ENCODE measurements around the gene EGFL7. TPM values are rescaled to one million over a fixed set of nuclear protein-coding genes. Genes with fewer than 3 reads are reported as not detected.
A peak's percentile ranks its signal among the peaks of the same experiment; 100 is the strongest.

EGFL7 gene
- total RNA-seq, 1 donor from 2014 or later = 61.5 TPM

DNA sequence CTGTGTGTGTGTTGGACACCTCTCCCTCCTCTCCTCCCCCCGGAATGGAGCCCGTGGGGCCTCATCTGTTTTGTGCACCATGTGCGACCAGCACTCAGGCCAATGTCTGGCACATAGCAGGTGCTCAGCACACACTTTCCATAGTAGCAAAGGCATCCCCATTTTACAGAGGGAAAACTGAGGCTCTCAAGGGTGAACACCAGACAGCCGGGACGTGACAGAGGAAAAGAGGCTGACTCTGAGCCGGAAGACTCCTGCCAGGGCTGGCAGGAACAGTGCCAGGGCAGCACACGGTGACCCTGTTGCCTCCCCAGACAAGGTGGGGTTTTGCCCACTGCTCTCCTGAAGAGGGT lies 26.4 kb downstream of the EGFL7 start:
- ATAC-seq (ENCODE audit: poor library complexity) (no peak), DNase-seq (no peak)
- intact Hi-C loops (cut with DNase I) = loop anchor here (5.0 kb wide), 1 partner anchor 38 kb away; no protein-coding TSS in a partner anchor

DNA sequence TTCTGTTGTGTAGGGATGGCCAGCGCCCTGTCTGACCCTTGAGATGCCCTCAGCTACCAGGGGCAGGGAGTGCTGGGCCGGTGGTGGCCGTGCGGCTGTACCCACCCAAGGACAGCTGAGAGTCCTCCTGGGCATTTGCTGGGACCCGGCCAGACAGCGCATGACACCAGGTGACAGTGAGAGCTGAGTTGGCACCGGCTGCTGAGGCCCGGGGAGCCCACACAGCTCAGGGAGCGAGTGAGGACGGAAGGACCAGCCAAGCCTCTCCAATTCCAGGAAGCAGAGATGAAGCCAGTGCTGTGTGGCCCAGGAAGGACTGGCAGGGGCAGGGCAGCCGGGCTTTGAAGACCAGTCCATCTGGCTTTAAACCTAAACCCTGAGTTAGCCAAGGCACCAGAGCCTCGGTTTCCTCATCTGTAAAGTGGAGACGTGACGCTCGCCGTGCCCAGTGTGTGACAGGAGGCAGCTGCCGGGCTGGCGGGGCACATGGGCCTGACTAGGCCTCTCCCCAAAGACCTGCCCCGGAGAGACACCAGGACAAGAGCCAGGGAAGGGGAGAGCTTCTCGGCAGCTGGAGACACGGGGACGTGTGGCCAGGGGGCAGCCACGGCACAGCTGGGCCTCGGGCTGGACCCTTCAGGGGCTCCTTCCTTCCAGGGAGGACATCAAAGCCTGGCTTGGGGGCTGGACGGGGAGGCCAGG lies 27.5 kb downstream of the EGFL7 start:
- DNase-seq (peak; percentile 88), ATAC-seq (ENCODE audit: poor library complexity) (peak; percentile 50)
- intact Hi-C loops (cut with DNase I) = no loop called here

DNA sequence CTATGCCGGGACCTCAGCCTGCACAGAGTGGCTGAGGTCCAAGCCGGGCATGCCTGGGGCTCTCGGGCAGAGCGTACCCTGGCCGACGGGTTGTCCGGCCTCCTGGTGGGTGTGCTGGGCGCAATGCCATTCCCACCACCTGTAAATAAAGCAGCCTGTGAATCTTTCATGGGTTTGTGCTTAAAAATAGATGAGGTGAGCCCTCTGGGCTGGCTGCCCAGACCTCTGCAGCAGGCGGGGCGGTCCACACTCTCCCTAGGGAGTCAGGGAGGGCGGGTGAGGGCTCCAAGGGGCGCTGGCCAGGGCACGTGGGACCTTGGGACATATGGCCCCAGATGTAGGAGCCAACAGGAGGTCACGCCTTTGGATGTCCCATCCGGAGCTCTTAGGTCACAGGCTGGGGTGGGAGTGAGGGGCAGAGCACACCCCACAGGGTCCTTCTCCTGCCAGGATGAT lies 28.1 kb downstream of the EGFL7 start:
- intact Hi-C loops (cut with DNase I) = no loop called here
- DNase-seq = peak; percentile 82
- peak; percentile 36 for ATAC-seq (ENCODE audit: poor library complexity)

DNA sequence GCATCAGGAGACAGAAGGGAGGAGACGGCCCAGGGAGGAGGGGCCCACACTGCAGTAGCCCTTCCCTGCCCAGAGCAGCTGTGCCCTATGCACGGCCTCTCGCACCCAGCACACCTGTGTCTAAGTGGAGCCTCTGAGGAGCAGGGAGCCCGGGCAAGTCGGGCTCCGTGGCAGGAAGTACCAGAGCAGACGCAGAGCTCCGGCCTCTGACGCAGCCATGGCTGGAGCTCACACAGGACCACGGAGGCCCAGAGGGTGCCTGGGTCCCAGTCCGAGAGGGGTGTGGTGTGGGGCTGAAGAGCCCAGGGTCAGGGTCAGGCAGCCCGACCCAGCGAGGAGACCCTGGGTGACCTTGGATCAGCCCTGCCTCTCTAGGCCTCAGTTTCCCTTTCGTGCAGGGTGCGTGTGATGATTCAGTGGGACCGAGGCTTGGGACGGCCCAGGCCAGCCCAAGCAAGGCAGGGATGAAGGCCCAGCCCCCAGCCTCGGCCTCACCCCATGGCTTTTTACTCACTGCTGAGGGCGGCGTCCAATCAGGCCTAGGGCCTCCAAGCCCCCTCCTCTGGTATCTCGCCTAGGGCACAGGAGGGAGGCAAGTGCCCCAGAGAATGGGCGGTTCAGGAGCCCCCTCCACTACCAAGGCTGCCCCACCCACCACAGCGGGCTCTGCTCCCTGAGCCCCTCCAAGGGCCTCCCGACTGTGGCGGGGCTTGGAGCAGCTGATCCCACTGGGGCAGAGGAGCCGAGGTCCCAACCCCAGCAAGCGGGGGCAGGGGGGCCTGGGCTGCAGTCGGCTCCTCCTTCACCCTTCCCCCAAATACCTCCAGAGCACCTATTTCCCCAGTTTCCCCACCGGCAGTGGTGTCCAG lies 28.8 kb downstream of the EGFL7 start:
- ATAC-seq (ENCODE audit: poor library complexity) (no peak), DNase-seq (no peak)
- intact Hi-C loops (cut with DNase I) = no loop called here

DNA sequence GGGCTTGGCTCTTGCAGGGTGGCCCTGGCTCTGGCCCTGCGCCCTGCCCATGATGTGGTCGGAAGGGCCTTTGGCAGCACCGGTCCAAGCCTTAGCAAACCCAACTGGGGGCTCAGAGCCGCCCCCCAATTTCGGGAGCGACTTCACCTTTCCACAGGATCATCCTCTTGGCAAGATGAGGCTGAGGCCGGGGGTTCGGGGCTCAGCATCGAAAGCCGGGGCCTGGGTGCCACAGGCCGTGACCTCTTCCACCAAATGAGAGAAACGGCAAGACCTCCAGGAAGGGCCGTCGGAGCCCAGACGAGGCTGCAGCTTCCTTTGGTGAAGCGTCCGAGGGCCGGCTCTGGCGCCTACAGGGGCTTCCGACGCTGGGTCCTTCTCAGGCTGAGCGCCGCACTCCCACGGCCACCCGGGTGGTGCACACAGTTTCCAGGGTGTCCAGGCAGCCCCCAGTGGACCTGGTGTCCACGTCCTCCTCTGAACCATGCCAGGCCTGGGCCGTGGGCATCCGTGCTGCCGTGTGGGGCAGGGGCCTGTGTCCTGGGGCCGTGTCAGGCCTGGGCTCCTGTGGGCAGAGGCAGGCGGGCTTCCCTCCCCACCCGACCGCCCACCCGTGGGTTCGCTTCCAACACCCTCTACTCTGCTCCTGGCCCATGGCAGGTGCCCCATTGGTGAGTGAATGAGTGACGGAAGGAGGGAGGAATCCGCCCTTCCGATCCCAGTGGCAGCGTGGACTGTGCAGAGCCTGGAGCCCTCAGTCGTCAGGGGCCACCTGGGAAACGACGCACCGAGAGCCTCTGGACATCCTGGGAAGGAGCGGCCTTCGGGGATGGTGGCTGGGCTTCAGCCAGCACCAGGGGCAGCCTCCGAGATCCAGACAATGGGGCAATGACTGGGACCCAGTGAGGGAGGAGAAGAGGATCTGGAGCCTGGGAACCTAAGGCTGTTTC lies 29.7 kb downstream of the EGFL7 start:
- no peak for DNase-seq
- intact Hi-C loops (cut with DNase I) = no loop called here
- no peak for ATAC-seq (ENCODE audit: poor library complexity)

DNA sequence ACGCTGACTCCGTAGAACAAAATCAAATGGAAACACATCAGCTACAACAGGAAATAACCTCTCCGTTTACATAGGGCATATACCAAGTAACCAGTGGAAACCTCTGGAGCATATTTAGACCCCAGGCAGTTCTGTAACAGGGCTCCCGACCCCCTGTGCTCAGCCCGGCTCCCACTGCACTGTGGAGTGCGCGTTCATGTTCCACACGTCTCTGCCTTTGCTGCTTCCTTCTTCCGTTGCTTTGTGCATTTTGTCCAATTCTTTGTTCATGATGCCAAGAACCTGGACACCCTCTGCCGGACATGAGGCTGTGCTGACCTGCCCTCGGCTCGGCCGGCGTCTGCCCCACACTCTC lies 30.4 kb downstream of the EGFL7 start:
- intact Hi-C loops (cut with DNase I) = no loop called here
- no peak for ATAC-seq (ENCODE audit: poor library complexity)
- DNase-seq = no peak

DNA sequence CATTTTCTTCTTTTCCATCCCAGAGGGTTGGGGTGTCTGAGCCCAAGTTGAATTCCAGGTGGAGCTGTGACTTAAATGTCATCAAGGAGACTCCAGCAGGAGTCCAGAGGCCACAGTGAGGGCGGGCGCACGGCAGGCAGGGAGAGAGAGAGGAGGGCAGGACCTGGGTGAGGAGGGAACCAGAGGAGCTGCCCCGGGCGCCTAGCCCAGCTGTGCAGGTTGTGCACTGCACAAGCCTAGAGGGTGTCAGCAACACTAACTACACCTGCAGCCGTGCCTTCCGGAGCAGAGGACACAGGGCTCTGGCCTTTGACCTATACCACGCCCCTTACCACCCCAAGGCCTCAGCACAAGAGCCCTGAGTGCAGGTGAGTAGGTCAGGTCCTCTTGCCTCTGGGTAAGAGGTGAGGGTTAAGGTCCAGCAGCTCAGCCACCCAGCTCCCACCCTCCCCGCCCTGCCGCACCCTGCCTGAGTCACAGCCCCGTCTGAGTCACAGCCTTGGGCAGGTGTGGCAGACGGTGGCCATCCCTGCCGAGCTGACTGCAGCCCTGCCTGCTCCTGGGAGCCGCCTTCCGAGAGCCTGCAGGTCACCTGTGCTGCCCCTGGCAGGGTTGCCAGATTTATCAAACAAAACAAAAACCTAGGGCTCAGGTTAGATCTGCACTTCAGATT lies 30.9 kb downstream of the EGFL7 start:
- intact Hi-C loops (cut with DNase I) = no loop called here
- DNase-seq (no peak), ATAC-seq (ENCODE audit: poor library complexity) (no peak)

DNA sequence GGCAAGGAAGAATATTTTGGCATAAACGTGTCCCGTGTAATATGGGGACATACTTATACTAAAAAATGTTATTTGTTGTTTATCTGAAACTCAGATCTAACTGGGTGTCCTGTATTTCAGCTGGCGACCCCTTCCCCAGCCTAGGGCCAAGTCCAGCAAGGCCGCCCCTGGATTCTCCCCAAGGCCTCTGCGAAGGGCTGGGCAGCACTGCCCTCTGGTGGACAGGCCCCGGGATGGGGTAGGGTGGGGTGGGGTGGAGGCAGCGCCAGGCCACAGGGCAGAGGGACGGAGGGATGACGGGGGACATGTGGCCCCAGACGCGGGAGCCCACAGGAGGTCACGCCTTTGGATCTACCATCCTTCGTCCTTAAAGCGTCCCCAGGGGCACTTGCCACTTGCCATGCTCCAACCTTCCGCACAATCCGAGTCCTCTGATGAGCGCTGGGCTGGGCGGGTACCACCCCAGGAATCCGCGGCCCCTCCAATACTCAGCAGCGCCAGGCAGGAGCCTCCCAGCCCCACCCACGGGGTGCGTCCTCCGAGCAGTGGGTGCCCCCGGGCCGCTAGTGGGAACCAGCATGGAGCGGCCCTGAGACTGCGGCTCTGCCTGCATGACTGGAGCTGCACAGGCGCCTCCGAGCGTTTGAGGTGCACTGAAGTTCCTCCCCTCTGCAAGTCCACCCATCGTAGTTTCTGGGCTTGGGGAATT lies 31.6 kb downstream of the EGFL7 start:
- DNase-seq (peak; percentile 79), ATAC-seq (ENCODE audit: poor library complexity) (peak; percentile 50)
- intact Hi-C loops (cut with DNase I) = no loop called here

DNA sequence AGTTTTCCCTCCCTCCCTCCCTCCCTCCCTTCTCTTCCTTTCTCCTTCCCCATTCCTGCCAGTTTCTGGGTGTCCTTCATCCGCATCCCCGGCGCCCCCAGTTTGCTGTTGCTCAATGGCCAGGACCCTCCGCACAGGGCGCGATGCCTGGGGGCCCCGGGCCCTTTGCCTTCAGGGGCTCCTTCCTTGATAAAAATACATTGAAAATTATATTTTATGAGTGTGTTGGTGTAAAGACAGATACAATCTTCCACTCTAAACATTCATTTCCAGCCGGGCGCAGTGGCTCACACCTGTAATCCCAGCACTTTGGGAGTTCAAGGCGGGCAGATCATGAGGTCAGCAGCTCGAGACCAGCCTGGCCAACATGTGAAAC lies 32.1 kb downstream of the EGFL7 start:
- DNase-seq = no peak
- ATAC-seq (ENCODE audit: poor library complexity) = no peak
- intact Hi-C loops (cut with DNase I) = no loop called here

DNA sequence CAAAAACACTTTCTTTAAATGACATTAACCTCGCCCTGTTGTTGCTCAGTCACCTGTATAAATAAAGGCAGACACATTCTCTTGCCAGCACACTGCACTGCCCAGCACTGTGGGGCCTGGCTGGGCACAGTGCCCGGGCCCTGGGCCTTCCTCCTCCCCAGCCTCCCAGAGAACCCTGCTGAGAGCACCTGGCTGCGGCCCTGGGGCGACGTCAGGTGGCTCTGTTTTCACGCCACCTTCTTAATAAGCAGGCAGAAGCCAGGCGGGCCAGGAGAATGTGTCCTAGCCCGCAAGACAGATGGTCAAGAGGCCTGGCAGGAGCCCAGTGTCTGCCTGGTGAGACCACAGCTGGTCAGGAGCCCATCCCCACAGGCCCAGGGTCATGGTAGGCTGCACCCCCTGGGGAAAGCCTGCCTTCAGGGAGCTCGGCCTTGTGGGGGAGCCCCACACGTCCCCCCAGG lies 32.7 kb downstream of the EGFL7 start:
- DNase-seq (no peak), ATAC-seq (ENCODE audit: poor library complexity) (peak; percentile 55)
- intact Hi-C loops (cut with DNase I) = no loop called here

DNA sequence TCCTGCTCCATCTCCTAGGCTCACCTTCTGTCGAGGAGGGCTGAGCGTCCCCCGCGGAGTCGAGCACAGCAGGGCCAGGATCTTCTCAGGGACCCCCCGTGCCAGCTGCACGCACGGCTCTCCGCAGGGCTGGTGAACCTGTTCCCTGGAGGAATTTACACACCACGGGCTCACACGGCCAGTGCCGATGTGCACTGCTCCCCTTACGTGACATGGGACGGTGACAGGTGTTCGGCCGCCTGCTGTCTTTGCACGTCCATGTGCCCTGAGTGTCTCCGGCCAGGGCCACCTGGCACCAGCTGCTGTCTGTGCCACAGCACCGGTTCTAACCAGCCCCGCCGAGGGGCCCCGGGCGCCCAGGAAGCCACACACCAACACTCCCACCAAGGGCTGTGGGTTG lies 33.2 kb downstream of the EGFL7 start:
- DNase-seq (no peak), ATAC-seq (ENCODE audit: poor library complexity) (no peak)
- intact Hi-C loops (cut with DNase I) = no loop called here

DNA sequence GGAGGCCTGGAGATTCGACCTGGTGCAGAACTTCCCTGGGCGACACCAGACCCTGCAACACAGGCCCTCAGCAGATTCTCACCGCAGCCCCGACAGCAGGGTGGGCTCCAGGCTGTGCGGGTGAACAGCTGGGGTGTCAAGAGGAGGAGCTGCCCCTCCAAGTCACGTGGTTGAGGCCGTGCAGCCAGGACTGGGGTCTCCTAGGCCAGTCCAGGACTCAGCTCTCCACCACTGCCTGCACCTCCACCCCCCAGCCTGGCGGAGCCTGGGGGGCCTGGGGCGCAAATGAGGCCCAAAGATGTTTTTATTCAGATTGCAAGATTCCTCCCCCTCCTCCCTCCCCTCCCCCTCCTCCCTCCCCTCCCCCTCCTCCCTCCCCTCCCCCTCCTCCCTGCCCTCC lies 33.8 kb downstream of the EGFL7 start:
- intact Hi-C loops (cut with DNase I) = no loop called here
- no peak for DNase-seq
- no peak for ATAC-seq (ENCODE audit: poor library complexity)

DNA sequence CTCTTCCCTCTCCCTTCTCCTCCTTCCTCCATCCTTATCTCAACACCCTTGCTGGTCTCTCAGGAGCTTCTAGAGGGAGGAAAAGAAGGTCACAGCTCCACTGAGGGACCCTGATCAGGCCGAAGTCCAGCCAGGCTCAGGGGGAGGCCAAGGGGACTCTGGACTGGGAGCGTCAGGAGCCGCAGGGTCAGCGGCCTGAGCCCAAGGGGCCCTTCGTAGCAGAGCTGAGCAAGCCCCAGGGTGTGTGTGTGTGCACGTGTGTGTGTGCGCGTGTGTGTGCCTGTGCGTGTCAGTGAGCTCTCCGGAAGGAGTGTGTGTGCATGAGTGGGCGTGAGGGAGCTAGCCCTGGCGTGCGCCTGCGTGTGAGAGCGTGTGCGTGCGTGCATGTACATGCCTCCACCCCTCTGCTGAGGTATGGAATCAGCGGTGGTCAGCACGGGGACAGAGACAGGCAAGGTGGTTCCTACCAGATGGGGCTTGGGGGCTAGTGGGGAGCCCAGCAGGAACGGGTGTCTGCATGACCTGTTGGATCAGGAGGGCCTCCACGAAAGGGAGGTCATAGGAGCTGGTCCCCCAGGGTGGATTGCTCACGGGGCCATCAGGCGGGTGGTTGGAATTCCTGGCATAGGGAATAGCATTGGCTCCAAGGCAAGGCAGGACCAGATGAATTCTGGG lies 34.6 kb downstream of the EGFL7 start:
- DNase-seq = no peak

DNA sequence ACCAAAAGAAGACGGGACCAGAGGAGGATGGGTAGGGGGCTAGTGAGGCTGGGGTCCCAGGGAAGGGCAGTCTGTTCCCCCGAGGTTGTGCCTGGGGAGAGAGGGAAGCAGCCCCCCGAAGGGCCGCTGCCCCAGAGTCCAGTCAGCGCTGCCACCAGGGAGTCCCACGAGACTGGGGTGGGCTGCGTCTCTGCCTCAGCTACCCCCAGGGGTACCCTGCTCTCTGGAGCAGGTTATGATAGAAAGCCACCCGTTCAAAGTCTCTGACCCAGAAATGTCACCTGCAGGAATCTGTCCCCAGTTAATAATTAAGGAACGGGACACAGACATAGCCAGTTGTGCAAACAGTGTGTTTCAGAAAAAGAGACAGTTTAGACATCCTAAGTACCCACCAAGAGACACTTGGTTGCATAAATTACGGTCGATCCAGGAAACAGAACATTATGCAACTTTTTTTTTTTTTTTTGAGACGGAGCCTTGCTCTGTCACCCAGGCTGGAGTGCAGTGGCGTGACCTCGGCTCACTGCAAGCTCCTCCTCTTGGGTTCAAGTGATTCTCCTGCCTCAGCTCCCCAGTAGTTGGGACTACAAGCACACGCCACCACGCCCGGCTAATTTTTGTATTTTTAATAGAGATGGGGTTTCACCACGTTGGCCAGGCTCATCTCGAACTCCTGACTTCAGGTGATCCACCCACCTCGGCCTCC lies 35.3 kb downstream of the EGFL7 start:
- intact Hi-C loops (cut with DNase I) = no loop called here
- DNase-seq = no peak
- no peak for ATAC-seq (ENCODE audit: poor library complexity)

More for the DNA sequence above, 34.6 kb downstream of the EGFL7 start:
- ATAC-seq (ENCODE audit: poor library complexity) = no peak
- intact Hi-C loops (cut with DNase I) = no loop called here

DNA sequence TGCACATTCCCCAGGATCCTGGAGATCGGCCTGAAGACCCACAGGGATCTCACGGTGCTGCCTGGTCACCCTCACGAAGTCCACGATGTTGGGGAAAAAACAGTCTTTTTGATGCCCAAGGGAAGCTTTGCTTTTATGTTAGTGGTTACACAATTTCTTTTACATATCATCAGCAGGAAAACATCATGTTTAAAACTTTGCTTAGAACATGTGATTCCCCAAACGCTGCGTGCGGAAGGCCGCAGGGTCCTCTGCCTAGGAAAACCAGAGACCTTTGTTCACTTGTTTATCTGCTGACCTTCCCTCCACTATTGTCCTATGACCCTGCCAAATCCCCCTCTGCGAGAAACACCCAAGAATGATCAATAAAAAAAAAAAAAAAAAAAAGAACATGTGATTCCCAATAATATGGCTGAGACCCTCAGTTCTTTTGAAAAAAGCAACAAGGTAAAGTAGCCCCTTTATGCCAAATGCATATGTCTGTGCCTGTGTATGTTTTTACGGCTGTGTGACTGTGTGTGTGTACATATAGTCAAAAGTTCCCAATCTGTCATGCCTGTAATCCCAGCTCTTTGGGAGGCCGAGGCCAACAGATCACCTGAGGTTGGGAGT lies 36.0 kb downstream of the EGFL7 start:
- ATAC-seq (ENCODE audit: poor library complexity) = no peak
- intact Hi-C loops (cut with DNase I) = no loop called here
- no peak for DNase-seq

DNA sequence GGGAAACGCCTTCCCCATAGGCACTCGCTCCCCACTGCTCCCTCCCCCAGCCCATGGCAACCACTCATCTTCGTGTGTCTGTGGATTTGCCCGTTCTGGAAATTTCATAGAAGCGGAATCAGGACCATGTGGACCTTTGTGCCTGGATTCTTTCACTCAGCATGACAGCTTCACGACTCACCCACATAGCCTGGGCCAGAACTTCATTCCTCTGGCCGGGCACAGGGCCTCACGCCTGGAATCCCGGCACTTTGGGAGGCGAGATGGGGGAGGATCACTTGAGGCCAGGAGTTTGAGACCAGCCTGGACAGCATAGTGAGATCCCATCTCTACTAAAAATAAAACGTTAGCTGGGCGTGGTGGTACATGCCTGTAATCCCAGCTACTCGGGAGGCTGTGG lies 37.6 kb downstream of the EGFL7 start:
- intact Hi-C loops (cut with DNase I) = no loop called here
- no peak for ATAC-seq (ENCODE audit: poor library complexity)
- no peak for DNase-seq

Measured in Right ventricle myocardium superior (tissue), 1 donor.